Upper lobe of right lung (tissue), 1 donor: ENCODE data around the gene OTULINL. TPM values are rescaled to one million over a fixed set of nuclear protein-coding genes. Genes with fewer than 3 reads are reported as not detected.

Experiments used
- ATAC-seq: fragments of 200-7000 bp; cut with Tn5 transposase; one replicate; pipeline ENCODE4 v1.9.1; 2020; ENCODE audit warnings: mild to moderate bottlenecking, moderate library complexity
- DNase-seq: peaks from one replicate; pipeline ENCODE4 v3.0.0-alpha.2; 2020
- H3K27ac ChIP-seq: fragments of 200-600 bp; one replicate; pipeline ENCODE4 v1.8.0; 2022
- H3K27me3 ChIP-seq: fragments of 200-600 bp; one replicate; pipeline ENCODE4 v1.8.0; 2022; ENCODE audit warnings: mild to moderate bottlenecking
- H3K36me3 ChIP-seq: fragments of 200-600 bp; one replicate; pipeline ENCODE4 v1.8.0; 2022
- H3K4me1 ChIP-seq: fragments of 200-600 bp; one replicate; pipeline ENCODE4 v1.8.0; 2022
- H3K4me3 ChIP-seq: fragments of 200-600 bp; one replicate; pipeline ENCODE4 v1.8.0; 2022; ENCODE audit warnings: mild to moderate bottlenecking
- H3K9me3 ChIP-seq: fragments of 200-600 bp; one replicate; pipeline ENCODE4 v1.8.0; 2022
- intact Hi-C: fragments of 100-400 bp; cut with DNase I; formaldehyde crosslinking; loops from one replicate; pipeline ENCODE4 v1.11.0; 2022
- total RNA-seq: library from RNA; stranded (reverse); fragmentation: NEBNext Ultra II Directional; extraction: Animal tissue kit (Norgen Biotek cat#: 25700); gene quantifications from one replicate; pipeline ENCODE4 v1.2.1, GENCODE V29; 2021
- TF ChIP-seq, protein P1 (sequence below): fragments of 200-600 bp; IDR thresholded peaks from one replicate; pipeline ENCODE4 v1.8.0; 2022; ENCODE audit warnings: antibody characterized with exemption
- donor health status: DM: no; HTN: yes; CAD: no; lungs with severe emphysema.

The OTULINL gene
- total RNA-seq, 1 donor from 2014 or later: 104 TPM

DNA sequence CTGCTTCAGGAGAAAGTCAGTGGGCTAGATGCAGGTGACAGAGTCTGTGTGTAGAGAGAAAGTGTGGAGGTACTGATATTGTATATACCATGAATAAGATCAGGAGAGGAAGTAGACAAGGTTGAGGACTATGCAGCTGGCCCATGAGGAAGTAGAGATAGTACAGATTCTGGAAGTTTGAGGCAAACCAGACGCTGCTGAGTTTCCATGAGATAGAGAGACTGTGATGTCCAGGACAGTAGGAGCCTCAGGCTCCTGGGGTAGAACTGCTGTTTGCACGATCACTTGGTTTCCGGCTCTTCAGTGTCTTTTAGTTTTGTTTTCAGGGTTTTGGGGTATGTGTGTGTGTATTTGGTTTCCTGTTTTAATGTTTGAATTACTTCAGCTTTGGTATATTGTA lies 13.6 kb downstream of the OTULINL start:
- ATAC-seq (peak; percentile 66), DNase-seq (no peak)
- intact Hi-C loops: no loop called here
- Histone ChIP-seq H3K4me3 (no peak overlapping the region), H3K27me3 (no peaks in the 10 kb centered on the region), H3K9me3 (no peaks in the 10 kb centered on the region), H3K4me1 (peaks cover 29% of the 10 kb centered on the region), H3K27ac (peak overlapping the region; percentile 61), H3K36me3 (no peaks in the 10 kb centered on the region)
- TF ChIP-seq, protein P1, sequence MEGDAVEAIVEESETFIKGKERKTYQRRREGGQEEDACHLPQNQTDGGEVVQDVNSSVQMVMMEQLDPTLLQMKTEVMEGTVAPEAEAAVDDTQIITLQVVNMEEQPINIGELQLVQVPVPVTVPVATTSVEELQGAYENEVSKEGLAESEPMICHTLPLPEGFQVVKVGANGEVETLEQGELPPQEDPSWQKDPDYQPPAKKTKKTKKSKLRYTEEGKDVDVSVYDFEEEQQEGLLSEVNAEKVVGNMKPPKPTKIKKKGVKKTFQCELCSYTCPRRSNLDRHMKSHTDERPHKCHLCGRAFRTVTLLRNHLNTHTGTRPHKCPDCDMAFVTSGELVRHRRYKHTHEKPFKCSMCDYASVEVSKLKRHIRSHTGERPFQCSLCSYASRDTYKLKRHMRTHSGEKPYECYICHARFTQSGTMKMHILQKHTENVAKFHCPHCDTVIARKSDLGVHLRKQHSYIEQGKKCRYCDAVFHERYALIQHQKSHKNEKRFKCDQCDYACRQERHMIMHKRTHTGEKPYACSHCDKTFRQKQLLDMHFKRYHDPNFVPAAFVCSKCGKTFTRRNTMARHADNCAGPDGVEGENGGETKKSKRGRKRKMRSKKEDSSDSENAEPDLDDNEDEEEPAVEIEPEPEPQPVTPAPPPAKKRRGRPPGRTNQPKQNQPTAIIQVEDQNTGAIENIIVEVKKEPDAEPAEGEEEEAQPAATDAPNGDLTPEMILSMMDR: no peak

DNA sequence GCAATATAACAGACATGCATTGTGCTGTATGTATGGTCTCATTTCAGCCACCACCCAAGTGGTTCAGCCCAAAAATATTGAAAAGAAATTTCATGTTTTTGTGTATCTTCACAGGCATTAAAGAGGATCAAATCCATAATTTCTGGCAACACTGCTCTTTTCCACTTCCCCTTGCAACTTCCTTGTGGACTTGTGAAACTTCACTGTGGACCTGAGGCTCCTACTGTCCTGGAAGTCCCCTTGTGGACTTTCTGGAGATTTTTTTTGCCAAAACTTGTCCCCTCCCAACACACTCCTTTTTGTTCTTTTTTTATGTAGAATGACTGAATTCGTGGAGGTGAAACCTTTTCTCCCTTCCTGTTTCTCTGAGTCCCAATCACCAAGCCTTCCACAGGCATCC lies 14.3 kb downstream of the OTULINL start:
- H3K27me3 ChIP-seq: no peaks in the 10 kb centered on the region
- H3K9me3 ChIP-seq: no peaks in the 10 kb centered on the region
- H3K36me3 ChIP-seq: no peaks in the 10 kb centered on the region
- H3K4me3 ChIP-seq: no peak overlapping the region
- no peak overlapping the region for H3K27ac ChIP-seq
- H3K4me1 ChIP-seq: peaks cover 24% of the 10 kb centered on the region
- no peak for ATAC-seq
- TF ChIP-seq, protein P1: no peak
- no peak for DNase-seq
- intact Hi-C loops: no loop called here

DNA sequence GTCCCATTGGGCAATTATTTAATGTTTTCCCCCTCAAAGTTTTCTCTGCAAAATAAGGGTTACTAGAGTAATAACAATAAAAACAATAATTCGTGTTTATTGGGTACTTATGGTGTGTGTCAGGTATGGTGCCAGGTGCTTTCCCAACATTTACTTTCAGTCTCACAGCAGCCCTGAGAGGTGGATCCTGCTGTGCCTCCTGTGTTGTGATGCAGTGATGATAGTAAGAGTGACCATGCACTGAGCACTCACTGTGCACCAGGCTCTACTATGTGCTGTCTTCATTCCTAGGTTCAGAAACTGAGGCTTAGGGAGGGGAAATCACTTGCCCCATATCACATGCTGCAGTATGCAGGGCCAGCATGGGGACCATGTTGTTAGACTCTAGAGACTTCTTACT lies 15.5 kb downstream of the OTULINL start:
- H3K36me3 ChIP-seq: peaks cover 7% of the 10 kb centered on the region
- no peak overlapping the region for H3K27ac ChIP-seq
- TF ChIP-seq, protein P1: no peak
- H3K4me3 ChIP-seq: no peak overlapping the region
- DNase-seq: no peak
- no peaks in the 10 kb centered on the region for H3K27me3 ChIP-seq
- no peaks in the 10 kb centered on the region for H3K9me3 ChIP-seq
- intact Hi-C loops: no loop called here
- H3K4me1 ChIP-seq: peaks cover 17% of the 10 kb centered on the region
- ATAC-seq: no peak

DNA sequence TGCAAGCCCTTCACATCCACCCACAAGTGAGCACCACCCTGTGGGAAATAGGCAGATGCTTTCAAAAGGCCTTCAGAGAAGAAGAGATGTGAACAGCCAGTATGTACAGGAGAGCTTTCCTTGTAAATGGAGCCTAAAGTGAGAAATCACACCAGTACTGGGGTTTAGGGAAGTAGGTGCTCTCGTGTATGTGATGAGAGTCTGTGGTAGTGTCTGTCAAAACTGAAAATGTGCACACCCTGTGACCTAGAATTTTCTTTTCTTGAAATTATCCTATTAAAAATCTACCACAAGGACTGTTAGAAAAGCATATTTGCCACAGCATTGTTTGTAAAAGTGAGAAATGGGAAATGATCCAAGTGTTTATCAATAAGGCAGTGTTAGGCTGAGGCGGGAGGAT lies 16.6 kb downstream of the OTULINL start:
- Histone ChIP-seq H3K36me3 (peaks cover 18% of the 10 kb centered on the region), H3K27ac (no peak overlapping the region), H3K27me3 (no peaks in the 10 kb centered on the region), H3K4me1 (peaks cover 15% of the 10 kb centered on the region), H3K4me3 (no peak overlapping the region), H3K9me3 (no peaks in the 10 kb centered on the region)
- ATAC-seq (peak; percentile 51), DNase-seq (no peak)
- intact Hi-C loops: no loop called here
- TF ChIP-seq, protein P1: no peak

DNA sequence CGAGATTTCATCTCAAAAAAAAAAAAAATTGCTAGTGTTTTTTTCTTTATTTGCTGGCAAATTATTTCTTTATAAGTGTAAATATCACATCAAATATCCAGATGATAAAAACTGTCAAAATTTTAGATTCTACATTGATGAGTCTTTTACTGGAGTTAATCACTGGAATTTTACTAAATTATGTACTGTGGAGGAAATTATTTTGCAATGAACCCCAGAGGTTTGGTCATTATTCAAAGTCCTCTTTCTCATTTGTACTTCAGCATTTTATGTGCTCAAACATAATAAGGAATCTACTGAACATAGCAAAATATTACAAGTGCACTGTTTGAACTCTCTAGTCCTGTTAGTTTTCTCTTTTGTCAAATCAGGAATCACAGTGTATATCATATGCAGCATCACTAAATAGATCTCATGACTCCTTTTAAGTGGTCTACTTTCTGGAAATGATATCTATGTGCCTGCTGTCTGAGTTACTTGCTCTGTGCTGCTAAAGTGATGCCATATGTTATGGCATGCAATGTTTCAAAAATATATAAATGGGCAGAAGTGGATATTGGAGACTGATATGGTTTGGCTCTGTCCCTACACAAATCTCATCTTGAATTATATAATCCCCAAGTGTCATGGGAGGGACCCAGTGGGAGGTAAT lies 18.0 kb downstream of the OTULINL start:
- intact Hi-C loops: no loop called here
- no peak for DNase-seq

More for the DNA sequence above, 18.0 kb downstream of the OTULINL start:
- H3K27ac ChIP-seq: no peak overlapping the region
- H3K27me3 ChIP-seq: no peaks in the 10 kb centered on the region
- TF ChIP-seq, protein P1: no peak
- H3K4me1 ChIP-seq: peaks cover 3% of the 10 kb centered on the region
- peaks cover 25% of the 10 kb centered on the region for H3K36me3 ChIP-seq
- no peak overlapping the region for H3K4me3 ChIP-seq
- ATAC-seq: no peak
- H3K9me3 ChIP-seq: no peaks in the 10 kb centered on the region
